ENCODE measurements around the gene HOOK1. TPM values are rescaled to one million over a fixed set of nuclear protein-coding genes. Genes with fewer than 3 reads are reported as not detected.

HOOK1 gene
- polyA plus RNA-seq (2012; rRNA removed): 0.34 and 0.35 TPM in 2 replicates
- 0.38 and 0.45 TPM in 2 replicates for polyA plus RNA-seq (2012; cell fraction: cytosol; rRNA removed)
- polyA plus RNA-seq (2012; cell fraction: nucleus; rRNA removed): 0.32 and 0.83 TPM in 2 replicates

- ChIA-PET CTCF (interaction anchor here (0.6 to 1.5 kb wide), 4 partner anchors 10 to 56 kb away, joined by 3 to 4 read pairs (median 3); no protein-coding TSS in a partner anchor), POLR2A (interaction anchor here (1.6 to 1.8 kb wide), 2 partner anchors 10 to 132 kb away, joined by 4 to 8 read pairs; no protein-coding TSS in a partner anchor)
- Histone ChIP-seq H3K36me3 (replicated peaks in 1 of 2; ENCODE audit: control insufficient read depth in 1 of 2, insufficient read depth in 2 of 2, low read length in 1 of 2) (no peaks in the 10 kb centered on the region), H3K4me3 (ENCODE audit: low read depth in 2 of 2, low read length in 1 of 2) (peak within 1 kb of the TSS; percentile 53 to 59; a peak in 3 of 4 replicates), H3K9ac (no peak within 1 kb of the TSS), H3K79me2 (ENCODE audit: insufficient read depth) (no peaks in the 10 kb centered on the region), H3K4me2 (peak within 1 kb of the TSS; percentile 81), H4K20me1 (ENCODE audit: insufficient read depth) (no peaks in the 10 kb centered on the region), H3K27me3 (ENCODE audit: insufficient read depth) (no peaks in the 10 kb centered on the region), H2AFZ (ENCODE audit: low read depth) (peak within 1 kb of the TSS; percentile 83; the same call in 1 of the 2 replicates), H3K27ac (ENCODE audit: low read depth in 2 of 2, low read length in 1 of 2) (no peak within 1 kb of the TSS; a peak in 1 of 4 replicates), H3K4me1 (ENCODE audit: control insufficient read depth in 1 of 2, insufficient read depth in 2 of 2, low read depth in 1 of 2, low read length in 1 of 2) (peaks cover 5 to 10% of the 10 kb centered on the region in 2 experiments; a peak in 3 of 4 replicates), H3F3A (replicated peaks; ENCODE audit: insufficient read depth) (no peaks in the 10 kb centered on the region), H3K9me3 (no peaks in the 10 kb centered on the region), H3K9me2 (no peaks in the 10 kb centered on the region)
- TF ChIP-seq CHD2 (IDR thresholded peaks at IDR 0.05; ENCODE audit: low read length, partially characterized antibody) (peak; percentile 3), CTCF (IDR thresholded peaks at IDR 0.05) (no peak)
- 33% methylated on average over 48 of the region's 71 CpGs for WGBS (ENCODE audit: low lambda C conversion rate)
- no peak for DNase-seq
Measured at GRCh38 chr1:59814901-59815825, at the start of gene HOOK1. Gene HOOK1 (plus strand): TSS chr1:59814949. CDS start chr1:59815118, 169 bp downstream.

- H3K9me2 ChIP-seq: no peaks in the 10 kb centered on the region
- CTCF ChIA-PET: interaction anchor here (1.4 to 2.5 kb wide), 2 partner anchors 182 to 1110 kb away, joined by 3 to 6 read pairs; no protein-coding TSS in a partner anchor
- TF ChIP-seq REST (IDR thresholded peaks at IDR 0.05; ENCODE audit: low read depth, low read length) (no peak), FOXM1 (IDR thresholded peaks at IDR 0.05; ENCODE audit: low read depth) (no peak), RFX5 (IDR thresholded peaks at IDR 0.05; ENCODE audit: low read length) (no peak), IRF3 (IDR thresholded peaks at IDR 0.05; ENCODE audit: low read depth, low read length) (no peak), PBX3 (IDR thresholded peaks at IDR 0.05) (no peak), RCOR1 (IDR thresholded peaks at IDR 0.05; ENCODE audit: low read length) (no peak), MXI1 (IDR thresholded peaks at IDR 0.05; ENCODE audit: low read depth, low read length) (no peak), USF2 (IDR thresholded peaks at IDR 0.05; ENCODE audit: borderline replicate concordance, low read depth, low read length) (no peak), FOSL2 (IDR thresholded peaks at IDR 0.05; ENCODE audit: borderline replicate concordance, low read depth) (no peak), SMC3 (IDR thresholded peaks at IDR 0.05; ENCODE audit: low read depth, low read length) (no peak), TCF12 (IDR thresholded peaks at IDR 0.05) (no peak), FOXJ3 (CRISPR knock-in tag; IDR thresholded peaks at IDR 0.05) (no peak)
Measured at GRCh38 chr1:59765011-59765730, 49.6 kb upstream of the HOOK1 start.

More at GRCh38 chr1:59765011-59765730, 49.6 kb upstream of the HOOK1 start:
- no peak for DNase-seq
- H3K4me3 ChIP-seq (ENCODE audit: low read depth in 2 of 2, low read length in 1 of 2): no peak overlapping the region
- no peaks in the 10 kb centered on the region for H4K20me1 ChIP-seq (ENCODE audit: insufficient read depth)
- H2AFZ ChIP-seq (ENCODE audit: low read depth): no peak overlapping the region
- H3K9me3 ChIP-seq: no peaks in the 10 kb centered on the region
- no peak overlapping the region for H3K9ac ChIP-seq
- no peaks in the 10 kb centered on the region for H3K79me2 ChIP-seq (ENCODE audit: insufficient read depth)
- no peaks in the 10 kb centered on the region for H3K36me3 ChIP-seq (replicated peaks in 1 of 2; ENCODE audit: control insufficient read depth in 1 of 2, insufficient read depth in 2 of 2, low read length in 1 of 2)
- POLR2A ChIA-PET: no interaction called here
- no peak overlapping the region for H3K27ac ChIP-seq (ENCODE audit: low read depth in 2 of 2, low read length in 1 of 2)
- H3F3A ChIP-seq (replicated peaks; ENCODE audit: insufficient read depth): peaks cover 3% of the 10 kb centered on the region
- H3K4me2 ChIP-seq: no peak overlapping the region
- H3K4me1 ChIP-seq (ENCODE audit: control insufficient read depth in 1 of 2, insufficient read depth in 2 of 2, low read depth in 1 of 2, low read length in 1 of 2): peaks cover 31 to 39% of the 10 kb centered on the region in 2 experiments
- WGBS (ENCODE audit: low lambda C conversion rate): 75% methylated on average over 5 of the region's 5 CpGs
- no peaks in the 10 kb centered on the region for H3K27me3 ChIP-seq (ENCODE audit: insufficient read depth)

All from SK-N-SH (cell line).